TTC549 (cell line): ENCODE results near the gene SRMS.
"Not testable (repeated sequence)": the region's sequence is repeated elsewhere in the genome, so short reads cannot be mapped to it uniquely, and the experiment has no call there.

Source experiments
- FAIRE-seq: peaks from 2 replicates; lab custom pipeline; 2012; peaks lifted over from hg19 to GRCh38; lab: Jason Lieb, UNC

Gene SRMS

DNA sequence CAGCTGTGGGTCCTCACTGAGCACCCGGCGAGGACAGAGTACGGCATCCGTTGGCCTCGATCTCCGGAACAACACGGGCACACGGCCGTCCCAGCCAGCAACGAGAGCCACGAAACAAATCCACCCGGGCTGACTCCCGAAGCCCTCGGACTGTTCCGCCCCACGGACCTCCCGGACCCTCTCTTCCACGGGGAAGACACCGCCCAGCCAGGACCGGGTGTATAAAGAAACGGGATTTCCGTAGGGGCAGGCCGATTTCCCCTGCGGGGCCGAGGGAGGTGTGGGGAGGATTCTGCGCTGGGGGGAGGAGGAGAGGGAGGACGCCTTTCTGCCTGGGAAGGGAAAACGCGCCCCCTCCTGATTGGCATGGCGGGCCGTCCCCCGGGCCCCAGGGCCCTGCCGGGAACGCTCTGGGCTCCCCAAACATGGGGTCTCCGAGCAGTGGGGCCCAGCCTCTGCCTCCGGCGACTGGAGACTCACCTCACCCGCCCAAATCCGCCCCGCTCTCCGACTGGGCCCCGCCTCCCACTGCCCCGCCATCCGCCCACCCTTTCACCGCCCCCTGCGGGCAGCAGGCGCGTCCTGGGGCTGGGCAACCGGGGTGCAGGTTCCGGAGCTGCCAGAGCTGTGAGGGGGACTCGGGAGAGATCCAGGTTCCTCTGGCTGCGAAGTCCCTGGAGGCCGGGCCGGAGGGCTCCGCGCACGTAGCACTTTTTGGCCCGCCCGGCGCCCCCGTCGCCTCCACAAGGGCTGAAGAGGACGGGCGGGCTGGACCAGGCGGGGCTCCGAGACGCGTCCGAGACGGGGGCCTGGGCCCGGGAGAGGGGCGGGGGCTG, 27.7 kb downstream of the SRMS start:
- no peak for FAIRE-seq

GRCh38 chr20:63518946-63519667, 28.4 kb downstream of the SRMS start:
- FAIRE-seq, result no peak

DNA sequence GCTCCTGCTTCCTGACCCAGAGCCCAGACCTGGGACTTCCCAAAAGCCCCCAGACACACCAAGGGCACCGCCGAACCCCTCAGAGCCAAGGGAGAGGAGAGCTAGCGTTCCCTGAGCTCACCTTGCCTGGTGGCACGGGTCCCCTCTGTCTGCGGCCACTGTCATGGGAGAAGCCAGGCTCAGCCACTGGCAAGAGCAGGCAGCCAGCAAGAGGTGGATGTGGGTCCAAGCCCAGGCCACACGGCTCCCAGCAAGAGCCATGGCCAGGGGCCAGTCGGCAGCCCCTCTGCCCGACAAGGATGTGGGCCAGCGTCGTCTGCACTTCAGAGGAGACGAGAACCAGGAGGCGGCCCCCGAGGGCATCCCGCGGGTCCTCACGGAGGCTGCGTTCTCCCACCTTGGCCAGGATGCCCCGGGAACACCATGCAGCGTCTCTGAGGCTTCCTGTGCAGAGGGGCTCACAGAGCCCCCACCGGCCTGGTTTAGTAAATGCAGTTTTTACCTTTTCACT, 29.1 kb downstream of the SRMS start:
- no peak for FAIRE-seq

GRCh38 chr20:63517376-63518309, 29.9 kb downstream of the SRMS start:
- FAIRE-seq, result no peak

DNA sequence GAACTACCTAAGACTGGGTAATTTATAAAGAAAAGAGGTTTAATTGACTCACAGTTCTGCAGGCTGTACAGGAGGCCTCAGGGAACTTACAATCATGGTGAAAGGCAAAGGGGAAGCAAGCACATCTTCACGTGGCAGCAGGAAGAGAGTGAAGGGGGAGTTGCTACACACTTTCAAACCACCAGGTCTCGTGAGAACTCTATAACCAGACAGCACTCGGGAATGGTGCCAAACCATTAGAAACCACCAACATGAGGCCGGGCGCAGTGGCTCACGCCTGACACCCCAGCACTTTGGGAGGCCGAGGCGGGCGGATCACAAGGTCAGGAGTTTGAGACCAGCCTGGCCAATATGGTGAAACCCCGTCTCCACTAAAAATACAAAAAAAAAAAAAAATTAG, 33.0 kb downstream of the SRMS start:
- FAIRE-seq, result not testable (repeated sequence)

DNA sequence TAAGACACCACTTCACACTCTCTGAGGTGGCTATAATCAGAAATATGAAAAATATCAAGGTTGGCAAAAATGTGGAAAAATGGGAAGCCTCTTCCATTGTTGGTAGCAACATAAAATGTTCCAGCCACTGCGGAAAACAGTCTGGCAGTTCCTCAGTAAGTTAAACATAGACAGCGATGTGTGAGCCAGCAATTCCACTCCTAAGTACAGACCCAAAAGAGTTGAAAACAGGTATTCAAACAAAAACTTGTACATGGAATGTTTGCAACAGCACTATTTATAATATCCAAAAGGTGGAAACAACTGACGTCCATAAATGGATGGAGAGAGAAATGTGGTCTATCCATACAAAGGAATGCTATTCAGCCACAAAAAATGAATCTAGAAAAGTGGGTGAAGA, 34.3 kb downstream of the SRMS start:
- FAIRE-seq, result no peak

DNA sequence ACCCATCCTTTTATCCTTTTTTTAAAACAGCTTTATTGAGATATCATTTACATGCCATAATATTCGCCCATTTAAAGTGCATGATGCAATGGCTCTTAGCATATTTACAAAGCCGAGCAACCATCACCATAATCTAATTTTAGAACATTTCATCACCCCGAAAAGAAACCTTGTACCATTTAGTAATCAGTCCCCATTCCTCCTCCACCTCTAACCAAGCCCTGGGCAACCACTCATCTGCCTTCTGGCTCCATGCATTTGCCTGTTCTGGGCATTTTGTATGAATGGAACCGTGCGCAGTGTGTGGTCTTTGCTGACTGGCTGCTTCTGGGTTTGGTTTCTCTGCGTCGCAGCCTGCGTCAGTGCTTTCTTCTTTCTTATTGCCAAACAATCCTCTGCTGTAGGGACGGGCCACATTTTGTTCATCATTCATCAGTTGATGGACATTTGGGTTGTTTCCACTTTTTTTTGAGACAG, 38.4 kb downstream of the SRMS start:
- no peak for FAIRE-seq

DNA sequence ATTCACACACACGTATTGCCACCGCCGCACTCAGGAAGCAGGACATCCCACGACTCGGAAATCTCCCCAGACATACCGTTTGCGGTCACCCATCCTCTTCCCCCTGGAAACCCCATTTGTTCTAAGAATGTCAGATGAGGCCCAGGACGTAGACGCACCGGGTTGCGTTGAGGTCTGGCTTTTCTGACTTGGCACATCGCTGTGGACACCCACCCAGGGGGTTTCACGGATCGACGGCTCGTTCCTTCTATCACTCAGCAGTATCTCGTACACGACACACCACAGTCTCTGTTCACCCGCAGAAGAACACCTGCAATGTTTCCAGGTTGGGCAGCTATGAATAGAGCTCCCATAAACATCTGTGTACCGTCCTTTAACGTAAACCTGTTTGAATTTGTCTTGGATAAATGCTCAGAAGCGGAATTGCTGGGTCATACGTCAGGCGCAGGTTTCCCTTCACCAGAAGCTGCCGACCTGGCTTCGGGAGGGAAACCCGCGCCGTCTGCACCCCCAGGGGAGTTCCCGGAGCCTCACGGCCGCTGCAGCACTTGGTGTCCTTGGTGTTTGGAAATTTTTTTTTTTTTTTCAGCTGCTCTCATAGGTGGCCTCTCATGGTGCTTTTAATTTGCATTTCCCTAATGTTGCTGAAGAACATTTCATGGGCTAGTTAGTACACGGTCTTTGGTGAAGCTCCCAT, 39.3 kb downstream of the SRMS start:
- no peak for FAIRE-seq

- FAIRE-seq, result no peak
Observed at GRCh38 chr20:63507083-63507743, 40.3 kb downstream of the SRMS start.

DNA sequence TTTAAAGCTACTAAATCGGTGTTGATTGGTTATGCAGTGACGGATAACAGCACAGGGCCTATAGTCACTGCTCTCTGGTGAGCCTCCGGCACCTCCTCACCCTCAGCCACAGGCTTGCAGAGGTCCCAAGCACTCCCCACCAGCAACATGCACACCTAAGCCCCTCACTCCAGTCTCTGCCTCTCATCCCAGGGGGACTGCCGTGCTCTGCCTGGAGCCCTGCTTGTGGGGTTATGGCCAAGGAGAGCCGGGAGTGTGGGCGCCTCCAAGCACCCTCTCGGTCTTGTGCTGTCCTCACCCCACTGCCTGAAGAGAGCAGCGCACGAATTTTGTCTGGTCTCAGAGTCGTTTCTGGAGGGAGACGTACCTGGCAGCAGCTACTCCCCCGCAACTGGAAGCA, 41.8 kb downstream of the SRMS start:
- FAIRE-seq, result no peak

DNA sequence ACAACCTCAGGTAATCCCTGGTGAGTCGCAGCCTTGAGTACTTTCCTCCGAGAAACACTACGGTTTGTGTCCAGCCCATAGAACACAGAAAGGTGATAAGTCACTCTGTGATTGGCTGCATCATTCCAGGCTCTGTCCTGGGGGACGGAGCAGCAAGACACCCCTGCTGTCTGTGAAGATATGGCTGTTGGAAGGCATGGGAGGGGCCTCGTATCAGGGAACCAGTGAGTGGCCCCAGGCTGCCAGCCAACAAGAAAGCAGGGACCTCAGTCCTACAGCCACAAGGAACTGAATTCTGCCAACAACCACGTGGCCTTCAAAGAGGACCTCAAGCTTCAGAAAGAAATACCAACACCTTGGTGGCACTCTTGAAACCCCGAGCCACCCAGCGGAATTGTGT, 42.3 kb downstream of the SRMS start:
- no peak for FAIRE-seq

GRCh38 chr20:63504642-63505041, 42.9 kb downstream of the SRMS start:
- no peak for FAIRE-seq

- no peak for FAIRE-seq
Observed at GRCh38 chr20:63503524-63503923, 44.0 kb downstream of the SRMS start.

GRCh38 chr20:63502671-63503172, 44.8 kb downstream of the SRMS start:
- no peak for FAIRE-seq

GRCh38 chr20:63501818-63502670, 45.5 kb downstream of the SRMS start:
- FAIRE-seq, result no peak

DNA sequence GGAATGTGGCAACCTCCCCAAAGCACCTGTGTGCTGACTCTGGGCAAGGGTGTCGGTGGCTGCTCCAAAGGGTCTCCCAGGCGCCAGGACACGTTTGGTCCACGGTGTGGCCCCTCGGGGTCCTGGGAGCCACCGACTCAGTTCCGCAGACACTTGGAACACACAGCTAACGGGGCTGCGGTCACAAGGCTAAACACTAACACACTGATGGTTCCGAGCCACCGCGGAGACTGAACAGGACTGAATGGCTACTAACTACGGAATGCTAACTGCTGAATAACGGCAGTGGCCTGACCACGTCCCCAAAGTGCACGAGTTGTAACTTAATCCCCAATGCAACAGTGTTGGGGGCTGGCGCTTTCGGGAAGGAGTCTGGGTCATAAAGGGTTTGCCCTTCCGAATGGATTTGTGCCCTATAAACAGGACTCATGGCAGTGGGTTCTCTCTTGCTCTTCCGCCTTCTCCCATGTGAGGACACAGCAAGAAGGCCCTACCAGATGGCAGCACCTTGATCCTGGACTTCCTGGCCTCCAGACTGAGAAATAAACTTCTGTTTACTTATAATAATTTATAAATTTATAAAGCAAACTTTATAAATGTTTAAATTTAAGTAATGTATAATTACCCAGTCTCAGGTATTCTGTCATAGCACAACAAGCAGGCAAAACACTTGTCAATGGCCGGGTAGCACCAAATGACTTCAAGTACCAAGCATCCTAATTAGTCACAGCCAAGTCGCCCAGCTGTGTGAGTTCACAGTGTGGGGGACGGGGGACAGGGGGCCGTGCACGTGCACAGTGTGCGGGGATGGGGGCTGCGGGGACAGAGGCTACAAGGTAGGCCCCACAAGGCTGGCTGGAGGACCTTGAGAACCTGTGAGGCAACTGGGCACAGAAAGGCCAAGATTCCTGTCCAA, 46.4 kb downstream of the SRMS start:
- no peak for FAIRE-seq

DNA sequence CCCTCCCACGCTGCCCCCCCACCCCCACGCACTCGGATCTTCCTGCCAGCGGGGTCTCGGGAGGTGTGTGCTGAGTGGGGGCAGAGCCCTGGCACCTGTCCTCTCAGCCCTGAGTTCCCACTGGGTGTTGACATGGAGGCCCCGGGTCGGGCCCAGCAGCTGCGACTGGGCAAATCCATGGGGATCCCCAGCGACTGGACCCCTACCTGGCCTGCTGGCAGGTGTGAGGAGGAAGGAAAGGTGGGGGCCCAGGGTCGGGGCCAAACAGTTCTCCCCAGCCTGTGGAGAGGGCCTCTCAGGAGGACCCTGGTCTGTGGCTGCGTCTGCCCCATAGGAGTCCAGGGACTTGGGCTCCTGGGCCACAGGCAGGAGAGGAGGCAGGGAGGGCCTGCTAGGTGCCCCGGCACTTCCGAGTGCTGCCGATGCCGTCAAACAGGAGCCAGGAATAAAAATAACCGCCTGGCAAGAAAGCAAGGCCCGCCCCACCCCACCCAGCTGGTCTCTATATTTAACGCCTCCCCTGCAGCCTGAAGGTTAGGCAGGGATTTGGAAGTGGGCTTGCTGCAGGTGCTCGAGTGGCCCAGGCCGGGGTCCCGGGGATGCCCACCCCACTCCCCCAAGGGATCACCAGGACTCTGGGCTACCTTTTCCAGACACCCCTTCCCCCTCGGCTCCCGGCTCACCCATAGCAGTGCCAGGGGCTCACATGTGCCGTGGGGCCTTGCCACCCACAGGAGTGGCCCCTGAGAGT, 47.2 kb downstream of the SRMS start:
- FAIRE-seq, result no peak

- no peak for FAIRE-seq
Observed at GRCh38 chr20:63499338-63499969, 48.1 kb downstream of the SRMS start.
